Endodermal cell (in vitro differentiated cells): Measurements from ENCODE around the gene SLC7A4. TPM values are rescaled to one million over a fixed set of nuclear protein-coding genes. Genes with fewer than 3 reads are reported as not detected.

Source experiments
- DNase-seq: peaks from one replicate; pipeline ENCODE4 v3.0.0-alpha.2; 2017
- H3K27ac ChIP-seq: 2 replicates; pipeline ENCODE4 v1.5.1; 2013; ENCODE audit warnings: mild to moderate bottlenecking, low read depth, low read length, moderate library complexity
- H3K27me3 ChIP-seq: 2 replicates; pipeline ENCODE4 v1.6.1; 2013; ENCODE audit warnings: mild to moderate bottlenecking, low read length, moderate library complexity; ENCODE audit not compliant: insufficient read depth, control insufficient read depth, poor library complexity, severe bottlenecking
- H3K36me3 ChIP-seq: 2 replicates; pipeline ENCODE4 v1.7.0; 2013; ENCODE audit warnings: mild to moderate bottlenecking, low read length, moderate library complexity; ENCODE audit not compliant: control insufficient read depth, insufficient read depth
- H3K4me1 ChIP-seq: one replicate; pipeline ENCODE4 v1.7.0; 2013; ENCODE audit warnings: low read length; ENCODE audit not compliant: control insufficient read depth, insufficient read depth
- H3K4me3 ChIP-seq: 2 replicates; pipeline ENCODE4 v1.5.1; 2013; ENCODE audit warnings: mild to moderate bottlenecking, low read length, moderate library complexity
- H3K9ac ChIP-seq: 2 replicates; pipeline ENCODE4 v1.6.1; 2013; ENCODE audit warnings: mild to moderate bottlenecking, low read length, moderate library complexity; ENCODE audit not compliant: poor library complexity, severe bottlenecking; ENCODE audit errors: extremely low read depth
- H3K9me3 ChIP-seq: 2 replicates; pipeline ENCODE4 v1.6.1; 2013; ENCODE audit warnings: mild to moderate bottlenecking, low read length, moderate library complexity; ENCODE audit not compliant: control insufficient read depth
- H3K27ac Mint-ChIP-seq: 2 replicates; pipeline ENCODE4 v1.8.0; 2020; ENCODE audit warnings: mixed read lengths
- H3K27me3 Mint-ChIP-seq: 2 replicates; pipeline ENCODE4 v1.8.0; 2021; ENCODE audit warnings: mild to moderate bottlenecking, mixed read lengths; ENCODE audit not compliant: insufficient read depth
- H3K36me3 Mint-ChIP-seq: 2 replicates; pipeline ENCODE4 v1.8.0; 2020; ENCODE audit warnings: low read depth, mixed read lengths
- H3K4me1 Mint-ChIP-seq: 2 replicates; pipeline ENCODE4 v1.8.0; 2020; ENCODE audit warnings: mixed read lengths
- H3K4me3 Mint-ChIP-seq: 2 replicates; pipeline ENCODE4 v1.8.0; 2020; ENCODE audit warnings: mild to moderate bottlenecking, moderate library complexity, mixed read lengths
- H3K9me3 Mint-ChIP-seq: 2 replicates; pipeline ENCODE4 v1.8.0; 2020; ENCODE audit warnings: mild to moderate bottlenecking, mixed read lengths
- CTCF ChIP-seq: fragments of 200-600 bp; sonication (generic); conservative IDR thresholded peaks from 2 replicates; pipeline ENCODE4 v1.5.0; 2021; ENCODE audit warnings: antibody characterized with exemption, mild to moderate bottlenecking
- WGBS, 2 experiments: methylation state at CpG; one replicate each; pipeline versions ENCODE4 v1.1.5 to v1.1.7; 2013; ENCODE audit warnings: missing lambda C conversion rate in 2 of 2, mixed read lengths in 1 of 2; ENCODE audit not compliant: insufficient coverage in 1 of 2, insufficient read length in 1 of 2; 5-methylcytosine and 5-hydroxymethylcytosine counted together
- total RNA-seq, 2 donors: library from RNA; stranded (reverse); fragmentation: NEBNext Ultra II Directional in 1 of 2; extraction: Animal tissue kit (Norgen Biotek cat#: 25700) in 1 of 2; gene quantifications; 2 replicates in 1 of 2; 3 replicates in 1 of 2; pipeline ENCODE4 v1.2.1, GENCODE V29; 2021

SLC7A4 gene
- total RNA-seq, 2 donors from 2014 or later, result 0.33 to 0.49 TPM

DNA sequence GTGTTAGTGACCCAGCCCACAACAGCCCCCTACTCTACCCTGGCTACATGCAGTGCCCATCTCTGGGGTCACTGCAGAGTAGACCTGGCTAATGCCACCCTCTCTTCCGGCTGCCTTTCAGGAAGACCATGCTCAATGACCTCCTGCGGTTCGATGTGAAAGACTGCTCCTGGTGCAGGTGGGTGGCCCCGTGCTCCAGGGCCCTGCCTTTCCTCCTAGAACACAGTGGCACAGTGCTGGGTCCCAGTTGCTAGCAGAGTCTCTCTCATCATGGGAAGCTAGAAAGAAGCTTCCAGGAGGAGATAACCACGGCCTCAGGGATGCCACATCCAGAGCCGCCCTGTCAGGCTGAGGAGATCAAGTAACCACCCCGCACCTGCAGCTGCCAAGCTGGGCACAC, 46.6 kb downstream of the SLC7A4 start:
- 92 to 94% methylated on average over 2 to 7 of the region's 7 CpGs for WGBS, 2 experiments

GRCh38 chr22:20983081-20983771, 49.1 kb downstream of the SLC7A4 start:
- Mint-ChIP-seq H3K4me3 (peak overlapping the region; percentile 92), H3K4me1 (peaks cover 27% of the 10 kb centered on the region), H3K36me3 (peaks cover 26% of the 10 kb centered on the region), H3K27me3 (peaks cover 17% of the 10 kb centered on the region), H3K9me3 (peaks cover 9% of the 10 kb centered on the region), H3K27ac (no peak overlapping the region)
- no peak overlapping the region for H3K9ac ChIP-seq
- no peaks in the 10 kb centered on the region for H3K4me1 ChIP-seq
- H3K4me3 ChIP-seq, result peak overlapping the region; percentile 94
- peaks cover 9% of the 10 kb centered on the region for H3K9me3 ChIP-seq
- no peak for DNase-seq
- TF ChIP-seq CTCF, result no peak
- no peak overlapping the region for H3K27ac ChIP-seq
- 79 to 94% methylated on average over 2 to 5 of the region's 5 CpGs for WGBS, 2 experiments
- no peaks in the 10 kb centered on the region for H3K27me3 ChIP-seq
- peaks cover 24% of the 10 kb centered on the region for H3K36me3 ChIP-seq

More for the DNA sequence above, 46.6 kb downstream of the SLC7A4 start:
- H3K27ac ChIP-seq, result no peak overlapping the region
- peaks cover 24% of the 10 kb centered on the region for H3K36me3 ChIP-seq
- no peak overlapping the region for H3K27ac Mint-ChIP-seq
- H3K27me3 Mint-ChIP-seq, result peaks cover 1% of the 10 kb centered on the region
- peaks cover 29% of the 10 kb centered on the region for H3K36me3 Mint-ChIP-seq
- no peak overlapping the region for H3K4me3 Mint-ChIP-seq
- no peaks in the 10 kb centered on the region for H3K9me3 Mint-ChIP-seq
- peaks cover 17% of the 10 kb centered on the region for H3K4me1 Mint-ChIP-seq
- DNase-seq, result no peak
- no peak overlapping the region for H3K4me3 ChIP-seq
- no peaks in the 10 kb centered on the region for H3K27me3 ChIP-seq
- H3K4me1 ChIP-seq, result no peaks in the 10 kb centered on the region
- no peak for TF ChIP-seq CTCF
- no peaks in the 10 kb centered on the region for H3K9me3 ChIP-seq
- H3K9ac ChIP-seq, result no peak overlapping the region

- H3K36me3 ChIP-seq, result peaks cover 24% of the 10 kb centered on the region
Observed at GRCh38 chr22:20982563-20982882, 49.8 kb downstream of the SLC7A4 start.

More at GRCh38 chr22:20982563-20982882, 49.8 kb downstream of the SLC7A4 start:
- peaks cover 19% of the 10 kb centered on the region for H3K36me3 Mint-ChIP-seq
- no peak overlapping the region for H3K27ac ChIP-seq
- H3K9ac ChIP-seq, result peak overlapping the region; percentile 81
- H3K4me3 Mint-ChIP-seq, result peak overlapping the region; percentile 92
- H3K4me1 ChIP-seq, result no peaks in the 10 kb centered on the region
- peaks cover 12% of the 10 kb centered on the region for H3K9me3 Mint-ChIP-seq
- peaks cover 2% of the 10 kb centered on the region for H3K27me3 ChIP-seq
- TF ChIP-seq CTCF, result no peak
- H3K27ac Mint-ChIP-seq, result peak overlapping the region; percentile 75
- peaks cover 24% of the 10 kb centered on the region for H3K27me3 Mint-ChIP-seq
- H3K9me3 ChIP-seq, result peaks cover 11% of the 10 kb centered on the region
- no peak for DNase-seq
- peak overlapping the region; percentile 94 for H3K4me3 ChIP-seq
- WGBS, 2 experiments, result 7 to 11% methylated on average over 7 to 12 of the region's 12 CpGs
- H3K4me1 Mint-ChIP-seq, result peaks cover 27% of the 10 kb centered on the region
